Measurements from ENCODE around the gene TMEM11.
"Not testable (repeated sequence)": the region's sequence is repeated elsewhere in the genome, so short reads cannot be mapped to it uniquely, and the experiment has no call there.

TMEM11 gene

GRCh38 chr17:21242026-21242697 lies 28.2 kb upstream of the TMEM11 start:
- DNase-seq: no peak

- no peak for DNase-seq
These were observed 27.6 kb upstream of the TMEM11 start for GRCh38 chr17:21241564-21241963.

GRCh38 chr17:21240369-21241055 lies 26.6 kb upstream of the TMEM11 start:
- no peak for DNase-seq

GRCh38 chr17:21239680-21240368 lies 25.9 kb upstream of the TMEM11 start:
- DNase-seq: no peak

GRCh38 chr17:21235921-21236320 lies 22.0 kb upstream of the TMEM11 start:
- DNase-seq: no peak

- DNase-seq: no peak
These were observed 19.8 kb upstream of the TMEM11 start for GRCh38 chr17:21233581-21234347.

- DNase-seq: no peak
These were observed 18.2 kb upstream of the TMEM11 start for GRCh38 chr17:21232033-21232749.

- no peak for DNase-seq
These were observed 17.6 kb upstream of the TMEM11 start for GRCh38 chr17:21231533-21231932.

- DNase-seq: no peak
These were observed 14.9 kb upstream of the TMEM11 start for GRCh38 chr17:21228845-21229244.

- no peak for DNase-seq
These were observed 14.2 kb upstream of the TMEM11 start for GRCh38 chr17:21228111-21228510.

GRCh38 chr17:21227277-21227676 lies 13.3 kb upstream of the TMEM11 start:
- DNase-seq: not testable (repeated sequence)

GRCh38 chr17:21223086-21223485 lies 9.1 kb upstream of the TMEM11 start:
- no peak for DNase-seq

GRCh38 chr17:21218831-21219380 lies 4.9 kb upstream of the TMEM11 start:
- DNase-seq: no peak

GRCh38 chr17:21218101-21218500 lies 4.1 kb upstream of the TMEM11 start:
- no peak for DNase-seq

GRCh38 chr17:21217346-21217745 lies 3.4 kb upstream of the TMEM11 start:
- DNase-seq: no peak

- no peak for DNase-seq
These were observed 2.0 kb upstream of the TMEM11 start for GRCh38 chr17:21215935-21216334.

- DNase-seq: no peak
These were observed 998 bp upstream of the TMEM11 start for GRCh38 chr17:21214777-21215541.

GRCh38 chr17:21213638-21214014 lies 335 bp downstream of the TMEM11 start:
- no peak for DNase-seq

- DNase-seq: no peak
These were observed 929 bp downstream of the TMEM11 start for GRCh38 chr17:21212826-21213637.

- DNase-seq: no peak
These were observed 2.0 kb downstream of the TMEM11 start for GRCh38 chr17:21211825-21212479.
